ENCODE data around the gene PPARGC1A. TPM values are rescaled to one million over a fixed set of nuclear protein-coding genes. Genes with fewer than 3 reads are reported as not detected.

The PPARGC1A gene
- polyA plus RNA-seq, 3 donors = 24.0 to 28.2 (median 26.7) TPM

- no peak for DNase-seq
These were observed 42.7 kb downstream of the PPARGC1A start for GRCh38 chr4:23847158-23847557.

GRCh38 chr4:23844961-23845360 lies 44.9 kb downstream of the PPARGC1A start:
- DNase-seq = no peak

- DNase-seq = no peak
These were observed 50.6 kb downstream of the PPARGC1A start for GRCh38 chr4:23839279-23839678.

- no peak for DNase-seq
These were observed 51.2 kb downstream of the PPARGC1A start for GRCh38 chr4:23838607-23839006.

- no peak for DNase-seq
These were observed 51.7 kb downstream of the PPARGC1A start for GRCh38 chr4:23838131-23838530.

- DNase-seq = no peak
These were observed 52.5 kb downstream of the PPARGC1A start for GRCh38 chr4:23837371-23837770.

- no peak for DNase-seq
These were observed 53.9 kb downstream of the PPARGC1A start for GRCh38 chr4:23835774-23836478.

- no peak for DNase-seq
These were observed 61.1 kb downstream of the PPARGC1A start for GRCh38 chr4:23828779-23829178.

- no peak for DNase-seq
These were observed 61.7 kb downstream of the PPARGC1A start for GRCh38 chr4:23828020-23828715.

GRCh38 chr4:23822181-23822580 lies 67.7 kb downstream of the PPARGC1A start:
- no peak for DNase-seq

GRCh38 chr4:23819041-23819511 lies 70.8 kb downstream of the PPARGC1A start:
- DNase-seq = peak; percentile 15

GRCh38 chr4:23818097-23818885 lies 71.6 kb downstream of the PPARGC1A start:
- DNase-seq = peak; percentile 11

GRCh38 chr4:23814996-23815660 lies 74.7 kb downstream of the PPARGC1A start:
- peak; percentile 52 for DNase-seq

- no peak for DNase-seq
These were observed 75.3 kb downstream of the PPARGC1A start for GRCh38 chr4:23814587-23814986.

GRCh38 chr4:23811161-23811560 lies 78.7 kb downstream of the PPARGC1A start:
- no peak for DNase-seq

GRCh38 chr4:23805450-23805851 lies 84.4 kb downstream of the PPARGC1A start:
- DNase-seq = no peak

GRCh38 chr4:23789762-23790161 lies 100.1 kb downstream of the PPARGC1A start:
- DNase-seq = peak; percentile 65

- no peak for DNase-seq
These were observed 101.4 kb downstream of the PPARGC1A start for GRCh38 chr4:23788460-23788859.

- no peak for DNase-seq
These were observed 101.8 kb downstream of the PPARGC1A start for GRCh38 chr4:23788027-23788426.

GRCh38 chr4:23782778-23783437 lies 106.9 kb downstream of the PPARGC1A start:
- DNase-seq = peak; percentile 29

GRCh38 chr4:23779839-23780238 lies 110.0 kb downstream of the PPARGC1A start:
- DNase-seq = no peak
